SK-N-SH (cell line): ENCODE data around the gene SND1. TPM values are rescaled to one million over a fixed set of nuclear protein-coding genes. Genes with fewer than 3 reads are reported as not detected.

Source experiments
- CTCF ChIA-PET: fragments of 300-600, 350-600 bp; formaldehyde crosslinking; extraction: SDS; loops from one replicate; lab custom pipeline; 2021; lab: Yijun Ruan, JAX
- POLR2A ChIA-PET: fragments of 350-600 bp; sonication (Branson Sonifier 250); formaldehyde crosslinking; extraction: SDS; loops from one replicate; lab custom pipeline; 2020; ENCODE audit warnings: antibody characterized with exemption, inconsistent platforms; lab: Yijun Ruan, JAX
- DNase-seq: peaks from one replicate; pipeline ENCODE4 v3.0.0; 2012
- H2AFZ ChIP-seq: fragments of 200-600 bp; sonication (generic); 2 replicates; pipeline ENCODE4 v1.8.1; 2016; ENCODE audit warnings: antibody characterized with exemption, mild to moderate bottlenecking, low read depth
- H3F3A ChIP-seq: fragments of 200-600 bp; sonication (generic); replicated peaks from 2 replicates; pipeline ENCODE3; 2016; ENCODE audit warnings: antibody characterized with exemption, mild to moderate bottlenecking; ENCODE audit not compliant: insufficient read depth
- H3K27ac ChIP-seq, 2 experiments: fragments of 200-500 bp in 1 of 2; fragments of 200-600 bp in 1 of 2; sonication (Bioruptor generic) in 1 of 2; sonication (generic), shearing (Covaris generic) in 1 of 2; 2 replicates each; pipeline versions ENCODE4 v1.5.1 to v1.6.1; 2014 to 2016; ENCODE audit warnings: low read depth in 2 of 2, inconsistent platforms in 1 of 2, low read length in 1 of 2, mild to moderate bottlenecking in 1 of 2, mixed read lengths in 1 of 2
- H3K27me3 ChIP-seq: fragments of 200-600 bp; sonication (generic), shearing (Covaris generic); 2 replicates; pipeline ENCODE4 v1.6.1; 2016; ENCODE audit warnings: mixed run types; ENCODE audit not compliant: insufficient read depth
- H3K36me3 ChIP-seq, 2 experiments: fragments of 200-500 bp in 1 of 2; fragments of 200-600 bp in 1 of 2; sonication (Bioruptor generic) in 1 of 2; sonication (generic) in 1 of 2; replicated peaks in 1 of 2; 2 replicates each; pipeline versions ENCODE3 to v1.5.1; 2014 to 2016; ENCODE audit warnings: low read length in 1 of 2, mild to moderate bottlenecking in 1 of 2; ENCODE audit not compliant: insufficient read depth in 2 of 2, control insufficient read depth in 1 of 2
- H3K4me1 ChIP-seq, 2 experiments: fragments of 200-500 bp in 1 of 2; fragments of 200-600 bp in 1 of 2; sonication (Bioruptor generic) in 1 of 2; sonication (generic), shearing (Covaris generic) in 1 of 2; 2 replicates each; pipeline versions ENCODE4 v1.5.1 to v1.6.1; 2014 to 2016; ENCODE audit warnings: low read depth in 1 of 2, low read length in 1 of 2, mixed run types in 1 of 2; ENCODE audit not compliant: insufficient read depth in 2 of 2, control insufficient read depth in 1 of 2
- H3K4me2 ChIP-seq: fragments of 200-600 bp; sonication (generic), shearing (Covaris generic); 2 replicates; pipeline ENCODE4 v1.6.1; 2017; ENCODE audit warnings: mixed run types
- H3K4me3 ChIP-seq, 2 experiments: fragments of 200-500 bp in 1 of 2; fragments of 200-600 bp in 1 of 2; sonication (Bioruptor generic) in 1 of 2; sonication (generic), shearing (Covaris generic) in 1 of 2; 2 replicates each; pipeline versions ENCODE4 v1.5.1 to v1.8.1; 2014 to 2016; ENCODE audit warnings: low read depth in 2 of 2, inconsistent platforms in 1 of 2, low read length in 1 of 2, mild to moderate bottlenecking in 1 of 2, mixed read lengths in 1 of 2, moderate library complexity in 1 of 2
- H3K79me2 ChIP-seq: fragments of 200-600 bp; sonication (generic); 2 replicates; pipeline ENCODE4 v1.8.1; 2017; ENCODE audit warnings: mild to moderate bottlenecking; ENCODE audit not compliant: insufficient read depth
- H3K9ac ChIP-seq: fragments of 200-600 bp; sonication (generic); 2 replicates; pipeline ENCODE4 v1.6.1; 2017; ENCODE audit warnings: mixed run types
- H3K9me2 ChIP-seq: fragments of 200-600 bp; sonication (generic); 2 replicates; pipeline ENCODE4 v1.6.1; 2017; ENCODE audit warnings: mixed run types
- H3K9me3 ChIP-seq: fragments of 200-600 bp; sonication (generic); 2 replicates; pipeline ENCODE4 v1.6.1; 2017; ENCODE audit warnings: mixed run types, mild to moderate bottlenecking, moderate library complexity
- H4K20me1 ChIP-seq: fragments of 200-600 bp; sonication (generic); 2 replicates; pipeline ENCODE4 v1.6.1; 2017; ENCODE audit warnings: mild to moderate bottlenecking, mixed run types; ENCODE audit not compliant: insufficient read depth
- CHD2 ChIP-seq: fragments of 150-350 bp; IDR thresholded peaks from 2 replicates; pipeline ENCODE4 v1.6.1; 2018; ENCODE audit warnings: low read length; ENCODE audit not compliant: partially characterized antibody
- FOSL2 ChIP-seq: IDR thresholded peaks from 2 replicates; pipeline ENCODE4 v1.4.0; 2012; ENCODE audit warnings: low read depth, mild to moderate bottlenecking, moderate library complexity, borderline replicate concordance
- FOXJ3 ChIP-seq: sonication (generic); formaldehyde crosslinking; IDR thresholded peaks from 2 replicates; pipeline ENCODE4 v1.5.1; 2020; ENCODE audit warnings: mild to moderate bottlenecking, missing genetic modification reagents
- FOXM1 ChIP-seq: IDR thresholded peaks from 2 replicates; pipeline ENCODE4 v1.4.0; 2012; ENCODE audit warnings: low read depth, mild to moderate bottlenecking
- GABPA ChIP-seq: IDR thresholded peaks from 2 replicates; pipeline ENCODE4 v1.4.0; 2012; ENCODE audit warnings: low read depth, mild to moderate bottlenecking
- NRF1 ChIP-seq: IDR thresholded peaks from 2 replicates; pipeline ENCODE4 v1.6.1; 2012; ENCODE audit warnings: low read depth, mild to moderate bottlenecking, low read length
- POLR2AphosphoS5 ChIP-seq: IDR thresholded peaks from 2 replicates; pipeline ENCODE4 v1.6.1; 2012; ENCODE audit warnings: low read depth, low read length
- RAD21 ChIP-seq: IDR thresholded peaks from 2 replicates; pipeline ENCODE4 v1.6.1; 2012; ENCODE audit warnings: mild to moderate bottlenecking, low read length
- RXRA ChIP-seq: IDR thresholded peaks from 2 replicates; pipeline ENCODE4 v1.4.0; 2012; ENCODE audit warnings: low read depth, mild to moderate bottlenecking, borderline replicate concordance
- SIN3A ChIP-seq: IDR thresholded peaks from 2 replicates; pipeline ENCODE4 v1.6.1; 2012; ENCODE audit warnings: low read depth, mild to moderate bottlenecking, low read length, moderate library complexity, borderline replicate concordance
- SMC3 ChIP-seq: IDR thresholded peaks from 2 replicates; pipeline ENCODE4 v1.6.1; 2012; ENCODE audit warnings: low read depth, low read length, improper control_type of control experiment
- ZBTB33 ChIP-seq: IDR thresholded peaks from 2 replicates; pipeline ENCODE4 v1.4.0; 2012; ENCODE audit warnings: low read depth, borderline replicate concordance
- WGBS: methylation state at CpG from one replicate; pipeline ENCODE4 v1.1.6; 2017; ENCODE audit warnings: low lambda C conversion rate; 5-methylcytosine and 5-hydroxymethylcytosine counted together
- polyA plus RNA-seq, 3 experiments: library from polyadenylated mRNA; depleted of rRNA; stranded (reverse); fragments of >200 nt; gene quantifications; 2 replicates each; pipeline ENCODE4 v1.2.3, GENCODE V29; 2012
- TF ChIP-seq, protein P1 (sequence below): fragments of 150-350 bp; IDR thresholded peaks from 2 replicates; pipeline ENCODE4 v1.6.1; 2016; ENCODE audit warnings: mild to moderate bottlenecking, low read depth, low read length
- TF ChIP-seq, protein P2 (sequence below): IDR thresholded peaks from 2 replicates; pipeline ENCODE4; 2012
- TF ChIP-seq, protein P3 (sequence below): IDR thresholded peaks from 2 replicates; pipeline ENCODE4 v1.4.0; 2012; ENCODE audit warnings: low read depth, borderline replicate concordance
- TF ChIP-seq, protein P4 (sequence below): fragments of 200-600 bp; sonication (generic); IDR thresholded peaks from 2 replicates; pipeline ENCODE4 v1.6.1; 2017; ENCODE audit warnings: antibody characterized with exemption, mild to moderate bottlenecking, moderate library complexity

Gene SND1
- polyA plus RNA-seq, 1 of the 3 experiments (the other 2 are of a cell fraction) = 165 TPM

- POLR2A ChIA-PET = no interaction called here
- TF ChIP-seq RAD21 = no peak
- no peak for TF ChIP-seq FOSL2
- TF ChIP-seq GABPA = no peak
- no peak for TF ChIP-seq FOXM1
- TF ChIP-seq, protein P1, sequence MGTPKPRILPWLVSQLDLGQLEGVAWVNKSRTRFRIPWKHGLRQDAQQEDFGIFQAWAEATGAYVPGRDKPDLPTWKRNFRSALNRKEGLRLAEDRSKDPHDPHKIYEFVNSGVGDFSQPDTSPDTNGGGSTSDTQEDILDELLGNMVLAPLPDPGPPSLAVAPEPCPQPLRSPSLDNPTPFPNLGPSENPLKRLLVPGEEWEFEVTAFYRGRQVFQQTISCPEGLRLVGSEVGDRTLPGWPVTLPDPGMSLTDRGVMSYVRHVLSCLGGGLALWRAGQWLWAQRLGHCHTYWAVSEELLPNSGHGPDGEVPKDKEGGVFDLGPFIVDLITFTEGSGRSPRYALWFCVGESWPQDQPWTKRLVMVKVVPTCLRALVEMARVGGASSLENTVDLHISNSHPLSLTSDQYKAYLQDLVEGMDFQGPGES = no peak
- no peak for TF ChIP-seq SIN3A
- TF ChIP-seq, protein P2, sequence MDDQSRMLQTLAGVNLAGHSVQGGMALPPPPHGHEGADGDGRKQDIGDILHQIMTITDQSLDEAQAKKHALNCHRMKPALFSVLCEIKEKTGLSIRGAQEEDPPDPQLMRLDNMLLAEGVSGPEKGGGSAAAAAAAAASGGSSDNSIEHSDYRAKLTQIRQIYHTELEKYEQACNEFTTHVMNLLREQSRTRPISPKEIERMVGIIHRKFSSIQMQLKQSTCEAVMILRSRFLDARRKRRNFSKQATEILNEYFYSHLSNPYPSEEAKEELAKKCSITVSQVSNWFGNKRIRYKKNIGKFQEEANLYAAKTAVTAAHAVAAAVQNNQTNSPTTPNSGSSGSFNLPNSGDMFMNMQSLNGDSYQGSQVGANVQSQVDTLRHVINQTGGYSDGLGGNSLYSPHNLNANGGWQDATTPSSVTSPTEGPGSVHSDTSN = no peak
- TF ChIP-seq NRF1 = no peak
- no peak for TF ChIP-seq ZBTB33
- TF ChIP-seq FOXJ3 = no peak
- TF ChIP-seq, protein P3, sequence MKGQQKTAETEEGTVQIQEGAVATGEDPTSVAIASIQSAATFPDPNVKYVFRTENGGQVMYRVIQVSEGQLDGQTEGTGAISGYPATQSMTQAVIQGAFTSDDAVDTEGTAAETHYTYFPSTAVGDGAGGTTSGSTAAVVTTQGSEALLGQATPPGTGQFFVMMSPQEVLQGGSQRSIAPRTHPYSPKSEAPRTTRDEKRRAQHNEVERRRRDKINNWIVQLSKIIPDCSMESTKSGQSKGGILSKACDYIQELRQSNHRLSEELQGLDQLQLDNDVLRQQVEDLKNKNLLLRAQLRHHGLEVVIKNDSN = no peak
- no peaks in the 10 kb centered on the region for H3K9me2 ChIP-seq
Measured at GRCh38 chr7:127888411-127888810, 236.4 kb downstream of the SND1 start.

GRCh38 chr7:127888825-127889224 lies 236.8 kb downstream of the SND1 start:
- Histone ChIP-seq H2AFZ (no peak overlapping the region), H3K27ac (0 out of 4 replicates have a peak overlapping the region, but pooled peaks of 1 of the 2 experiments have one; percentile 9), H3K9me3 (no peaks in the 10 kb centered on the region), H3K4me3 (no peak overlapping the region), H3K4me2 (no peak overlapping the region), H3K9me2 (no peaks in the 10 kb centered on the region), H4K20me1 (peaks cover 7% of the 10 kb centered on the region), H3K36me3 (peaks cover 45 to 50% of the 10 kb centered on the region in 2 experiments), H3K79me2 (peaks cover 30% of the 10 kb centered on the region; the same call in 1 of the 2 replicates), H3K27me3 (no peaks in the 10 kb centered on the region), H3F3A (peaks cover 7% of the 10 kb centered on the region), H3K4me1 (peaks cover 16 to 32% of the 10 kb centered on the region in 2 experiments), H3K9ac (no peak overlapping the region)
- DNase-seq = no peak
- ChIA-PET POLR2A (no interaction called here), CTCF (interaction anchor here (0.8 kb wide), 1 partner anchor 8 kb away, joined by 3 read pairs; no protein-coding TSS in a partner anchor)
- 91% methylated on average over 5 of the region's 5 CpGs for WGBS
- TF ChIP-seq CHD2 (no peak), SMC3 (no peak), POLR2AphosphoS5 (no peak), RXRA (no peak), ZBTB33 (no peak)
- TF ChIP-seq, protein P4, sequence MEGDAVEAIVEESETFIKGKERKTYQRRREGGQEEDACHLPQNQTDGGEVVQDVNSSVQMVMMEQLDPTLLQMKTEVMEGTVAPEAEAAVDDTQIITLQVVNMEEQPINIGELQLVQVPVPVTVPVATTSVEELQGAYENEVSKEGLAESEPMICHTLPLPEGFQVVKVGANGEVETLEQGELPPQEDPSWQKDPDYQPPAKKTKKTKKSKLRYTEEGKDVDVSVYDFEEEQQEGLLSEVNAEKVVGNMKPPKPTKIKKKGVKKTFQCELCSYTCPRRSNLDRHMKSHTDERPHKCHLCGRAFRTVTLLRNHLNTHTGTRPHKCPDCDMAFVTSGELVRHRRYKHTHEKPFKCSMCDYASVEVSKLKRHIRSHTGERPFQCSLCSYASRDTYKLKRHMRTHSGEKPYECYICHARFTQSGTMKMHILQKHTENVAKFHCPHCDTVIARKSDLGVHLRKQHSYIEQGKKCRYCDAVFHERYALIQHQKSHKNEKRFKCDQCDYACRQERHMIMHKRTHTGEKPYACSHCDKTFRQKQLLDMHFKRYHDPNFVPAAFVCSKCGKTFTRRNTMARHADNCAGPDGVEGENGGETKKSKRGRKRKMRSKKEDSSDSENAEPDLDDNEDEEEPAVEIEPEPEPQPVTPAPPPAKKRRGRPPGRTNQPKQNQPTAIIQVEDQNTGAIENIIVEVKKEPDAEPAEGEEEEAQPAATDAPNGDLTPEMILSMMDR = no peak
- TF ChIP-seq, protein P1 = no peak

More at GRCh38 chr7:127888411-127888810, 236.4 kb downstream of the SND1 start:
- Histone ChIP-seq H3K36me3 (peaks cover 45 to 53% of the 10 kb centered on the region in 2 experiments), H3K79me2 (peaks cover 31% of the 10 kb centered on the region; the same call in 1 of the 2 replicates), H3K4me2 (no peak overlapping the region), H2AFZ (no peak overlapping the region), H3F3A (peaks cover 7% of the 10 kb centered on the region), H3K4me1 (peaks cover 12 to 32% of the 10 kb centered on the region in 2 experiments), H4K20me1 (peaks cover 7% of the 10 kb centered on the region), H3K4me3 (no peak overlapping the region), H3K27me3 (no peaks in the 10 kb centered on the region), H3K9ac (no peak overlapping the region), H3K9me3 (no peaks in the 10 kb centered on the region), H3K27ac (no peak overlapping the region)
- CTCF ChIA-PET = interaction anchor here (0.8 kb wide), 1 partner anchor 8 kb away, joined by 3 read pairs; no protein-coding TSS in a partner anchor
- no peak for DNase-seq
- WGBS = 50% methylated on average over 1 of the region's 1 CpG
